GM18519 (cell line): ENCODE measurements around the gene IL32.

ENCODE experiments used
- ATAC-seq: cut with Tn5 transposase; IDR thresholded peaks from one replicate; pipeline ENCODE4 v1.9.1; 2021; ENCODE audit warnings: mild to moderate bottlenecking, moderate library complexity; ENCODE audit not compliant: unreplicated experiment, low FRiP score

The IL32 gene

DNA sequence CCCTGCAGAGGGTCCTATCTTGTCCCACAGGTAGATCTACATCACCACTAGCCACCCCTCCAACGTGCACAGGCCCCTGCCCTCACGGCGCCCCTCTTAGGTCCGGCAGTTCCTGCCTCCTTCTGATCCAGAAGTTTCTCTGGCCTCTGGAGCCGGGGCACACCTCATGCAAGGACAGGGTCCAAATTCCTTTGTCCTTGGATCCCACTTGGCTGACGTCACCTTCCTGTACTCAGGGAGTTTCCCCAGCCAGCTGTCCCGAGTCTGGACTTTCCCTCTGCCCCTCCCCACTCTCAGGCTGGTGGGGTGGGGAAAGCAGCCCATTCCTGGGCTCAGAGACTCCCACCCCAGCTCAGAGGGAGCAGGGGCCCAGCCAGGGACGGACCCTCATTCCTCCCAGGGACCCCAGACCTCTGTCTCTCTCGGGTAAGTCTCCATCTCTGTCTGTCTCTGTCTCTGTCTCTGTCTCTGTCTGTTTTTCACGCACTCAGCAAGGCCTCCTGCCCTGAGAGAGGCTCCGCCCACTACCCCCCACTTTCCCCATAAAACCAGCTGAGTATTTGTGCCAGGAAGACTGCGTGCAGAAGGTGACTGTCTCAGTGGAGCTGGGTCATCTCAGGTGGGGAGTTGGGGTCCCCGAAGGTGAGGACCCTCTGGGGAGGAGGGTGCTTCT, at the start of gene IL32:
IL32 (plus strand) TSS at position 572 of the 673 bp plus-strand sequence. CDS start 172 bp downstream, outside the sequence.
- no peak for ATAC-seq

GRCh38 chr16:3015865-3016521, 49.4 kb upstream of the IL32 start:
- ATAC-seq, result no peak

- no peak for ATAC-seq
Observed at GRCh38 chr16:3017344-3017743, 48.1 kb upstream of the IL32 start.

DNA sequence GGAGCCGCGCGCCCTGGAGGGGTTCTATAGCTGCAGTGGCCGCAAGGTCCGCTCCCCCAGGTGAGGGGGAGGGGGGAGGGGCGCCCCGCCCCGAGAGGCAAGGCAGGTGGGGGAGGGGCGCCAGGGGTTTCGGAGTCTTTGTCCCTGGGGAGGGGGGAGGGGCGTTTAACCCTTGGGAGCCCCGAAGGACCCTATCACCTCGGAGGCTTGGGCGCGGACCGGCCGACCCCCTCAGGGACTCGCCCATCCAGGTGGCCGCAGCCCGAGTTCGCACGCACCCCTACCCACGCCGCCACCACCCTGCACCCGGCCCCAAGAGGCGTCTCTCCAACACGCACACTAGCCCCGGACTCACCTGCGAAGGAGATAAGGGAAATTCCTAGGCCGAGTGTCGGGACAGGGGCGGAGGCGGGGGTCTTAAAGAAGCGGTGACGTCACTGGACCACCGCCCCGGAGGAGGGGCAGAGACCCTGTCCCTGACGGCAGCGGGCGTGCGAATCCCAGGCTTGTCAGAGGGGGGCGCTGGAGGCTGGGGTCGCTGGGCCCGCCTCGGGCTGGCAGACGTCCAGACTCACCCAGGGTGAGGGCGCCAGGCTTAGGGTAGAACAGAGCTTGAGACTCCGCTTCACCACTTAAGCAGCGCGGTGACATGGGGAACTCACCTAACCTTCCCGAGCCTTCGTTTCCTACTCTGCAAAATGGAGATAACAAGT, 47.5 kb upstream of the IL32 start, which contains the start of gene CLDN6:
CLDN6 (minus strand) TSS at position 390 of the 713 bp plus-strand sequence. CDS start 2,162 bp downstream, outside the sequence.
- no peak for ATAC-seq

DNA sequence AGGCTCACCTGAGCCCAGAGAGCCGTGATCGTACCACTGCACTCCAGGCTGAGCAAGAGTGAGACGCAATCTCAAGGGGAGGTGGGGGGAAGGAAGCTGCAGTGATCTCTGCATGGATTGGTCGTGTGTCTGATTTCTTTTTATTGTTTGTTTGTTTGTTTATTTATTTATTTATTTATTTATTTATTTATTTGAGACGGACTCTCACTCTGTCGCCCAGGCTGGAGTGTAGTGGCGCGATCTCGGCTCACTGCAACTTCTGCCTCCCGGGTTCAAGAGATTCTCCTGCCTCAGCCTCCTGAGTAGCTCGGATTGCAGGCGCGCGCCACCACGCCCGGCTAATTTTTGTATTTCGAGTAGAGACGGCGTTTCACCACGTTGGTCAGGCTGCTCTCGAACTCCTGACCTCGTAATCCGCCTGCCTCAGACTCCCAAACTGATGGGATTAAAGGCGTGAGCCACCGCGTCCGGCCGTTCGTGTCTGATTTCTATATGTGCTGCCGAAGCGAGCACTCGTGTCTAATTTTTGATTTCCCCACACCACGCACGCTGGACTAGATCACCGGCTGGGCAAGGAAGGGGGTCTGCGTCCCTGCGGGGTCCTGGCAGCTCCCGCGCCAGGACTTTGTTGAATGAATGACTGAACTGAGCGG, 45.7 kb upstream of the IL32 start:
- ATAC-seq, result no peak

DNA sequence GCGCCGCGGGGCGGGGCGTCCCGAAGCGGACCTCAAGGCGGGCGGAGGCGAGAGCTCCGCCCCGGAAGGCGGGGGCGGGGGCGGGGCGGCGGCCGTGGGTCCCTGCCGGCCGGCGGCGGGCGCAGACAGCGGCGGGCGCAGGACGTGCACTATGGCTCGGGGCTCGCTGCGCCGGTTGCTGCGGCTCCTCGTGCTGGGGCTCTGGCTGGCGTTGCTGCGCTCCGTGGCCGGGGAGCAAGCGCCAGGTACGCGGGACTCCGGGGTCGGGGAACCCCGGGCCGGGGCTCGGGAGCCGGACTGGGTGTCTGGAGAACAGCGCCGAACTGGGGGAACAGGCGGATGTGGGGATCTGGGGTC, 45.2 kb upstream of the IL32 start, which contains the start of gene TNFRSF12A:
TNFRSF12A (plus strand) TSS at position 122 of the 357 bp plus-strand sequence; CDS start at position 152, 30 bp downstream.
- no peak for ATAC-seq

DNA sequence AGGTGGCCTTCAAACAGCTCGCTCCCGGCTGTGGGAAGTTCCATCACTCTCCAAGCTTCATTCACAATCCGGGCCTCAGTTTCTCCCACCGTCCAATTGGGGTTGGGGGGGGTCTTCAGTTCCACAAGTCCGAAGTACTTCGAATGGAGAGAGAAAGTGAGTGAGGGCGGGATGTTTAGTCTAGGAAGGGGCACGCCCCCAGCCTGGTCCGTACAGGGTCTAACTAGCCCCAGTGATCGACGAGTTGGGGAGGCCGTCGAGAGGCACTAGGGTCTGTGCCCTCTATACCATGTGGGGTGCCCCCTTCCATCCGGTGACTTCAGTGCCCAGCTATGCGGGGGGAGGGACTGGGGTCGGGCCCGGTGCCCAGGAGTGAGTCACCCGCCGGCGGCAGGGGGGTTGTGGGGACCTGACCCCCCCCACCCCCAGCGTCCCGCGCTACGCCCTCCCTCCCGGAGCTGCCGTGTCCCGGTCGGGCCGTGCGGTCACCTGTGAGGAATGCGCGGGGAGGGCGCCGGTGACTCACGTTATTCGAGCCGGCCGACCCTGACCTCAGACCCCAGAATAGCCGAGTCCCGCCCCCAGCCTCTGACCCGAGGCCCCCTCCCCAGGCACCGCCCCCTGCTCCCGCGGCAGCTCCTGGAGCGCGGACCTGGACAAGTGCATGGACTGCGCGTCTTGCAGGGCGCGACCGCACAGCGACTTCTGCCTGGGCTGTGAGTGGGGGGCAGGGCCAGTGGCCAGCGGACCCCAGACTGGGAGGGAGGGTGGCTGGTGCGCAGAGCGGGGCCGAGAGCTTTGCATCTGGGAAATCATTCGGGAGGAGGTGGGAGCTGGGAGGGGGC, 44.6 kb upstream of the IL32 start:
- ATAC-seq, result no peak

GRCh38 chr16:3021449-3022207, 43.8 kb upstream of the IL32 start:
- no peak for ATAC-seq

DNA sequence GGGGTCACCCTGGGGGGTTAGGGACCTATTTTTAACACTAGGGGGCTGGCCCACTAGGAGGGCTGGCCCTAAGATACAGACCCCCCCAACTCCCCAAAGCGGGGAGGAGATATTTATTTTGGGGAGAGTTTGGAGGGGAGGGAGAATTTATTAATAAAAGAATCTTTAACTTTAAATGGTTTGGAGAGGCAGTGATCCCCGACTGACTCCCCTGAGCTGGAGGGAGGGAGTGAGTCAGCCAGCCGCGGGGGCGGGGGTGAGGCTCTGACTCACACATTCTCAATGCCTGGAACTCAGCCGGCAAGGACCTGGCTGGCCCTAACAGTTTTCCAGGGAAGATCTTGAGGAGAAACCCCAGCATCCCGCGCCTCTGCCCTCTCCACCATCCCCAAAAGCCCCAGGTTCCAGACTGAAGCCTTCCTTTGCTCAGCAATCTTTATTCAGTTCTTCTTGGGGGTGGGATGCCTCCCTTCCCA, 43.2 kb upstream of the IL32 start:
- ATAC-seq, result no peak

- ATAC-seq, result no peak
Observed at GRCh38 chr16:3022684-3023414, 42.6 kb upstream of the IL32 start.

GRCh38 chr16:3023415-3023668, 42.1 kb upstream of the IL32 start:
- no peak for ATAC-seq

DNA sequence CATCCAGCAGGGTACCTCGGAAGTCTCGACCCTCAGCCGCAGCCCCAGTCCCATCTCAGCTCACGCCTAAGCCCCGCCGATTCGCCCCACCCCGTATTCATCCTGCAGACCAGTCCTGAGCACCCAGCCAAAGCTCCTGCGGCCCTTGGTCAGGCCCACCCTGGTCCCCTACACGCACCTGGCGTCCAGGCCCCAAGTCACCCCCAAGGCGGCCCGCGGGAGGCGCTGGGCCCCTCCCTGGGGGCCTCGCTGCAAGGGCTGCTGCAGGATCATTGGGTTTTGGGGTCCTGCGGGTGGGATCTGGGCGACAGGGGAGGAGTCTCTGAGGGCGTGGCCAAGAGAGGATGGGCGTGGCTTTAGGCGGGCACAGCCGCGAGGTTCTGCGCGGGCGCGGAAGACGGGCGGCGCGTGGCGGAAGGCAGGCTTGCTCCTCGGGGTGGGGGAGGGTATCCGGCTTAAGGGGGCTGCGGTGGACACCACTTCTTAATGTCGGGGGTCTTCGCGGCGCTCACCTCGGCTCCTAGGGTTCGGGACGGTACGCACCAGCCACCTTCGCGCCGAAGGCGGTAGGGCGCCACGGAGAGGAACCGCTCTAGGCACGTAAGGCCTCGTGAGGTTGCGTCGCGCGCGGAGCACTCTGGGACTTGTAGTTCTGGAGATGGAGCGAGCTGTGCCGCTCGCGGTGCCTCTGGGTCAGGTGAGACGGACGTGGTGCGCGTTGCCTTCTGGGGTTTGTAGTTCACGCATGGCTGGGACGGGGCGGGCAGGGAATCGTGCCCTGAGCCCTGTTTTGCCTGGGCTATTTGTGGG, 41.6 kb upstream of the IL32 start, which contains the start of the genes HCFC1R1 and THOC6:
HCFC1R1 (minus strand) TSS at position 274 of the 810 bp plus-strand sequence; CDS start at position 273, 1 bp downstream.
THOC6 (plus strand) TSS at position 367 of the 810 bp plus-strand sequence; CDS start at position 659, 292 bp downstream.
- peak; percentile 44 for ATAC-seq

- ATAC-seq, result no peak
Observed at GRCh38 chr16:3025032-3026002, 40.1 kb upstream of the IL32 start.

DNA sequence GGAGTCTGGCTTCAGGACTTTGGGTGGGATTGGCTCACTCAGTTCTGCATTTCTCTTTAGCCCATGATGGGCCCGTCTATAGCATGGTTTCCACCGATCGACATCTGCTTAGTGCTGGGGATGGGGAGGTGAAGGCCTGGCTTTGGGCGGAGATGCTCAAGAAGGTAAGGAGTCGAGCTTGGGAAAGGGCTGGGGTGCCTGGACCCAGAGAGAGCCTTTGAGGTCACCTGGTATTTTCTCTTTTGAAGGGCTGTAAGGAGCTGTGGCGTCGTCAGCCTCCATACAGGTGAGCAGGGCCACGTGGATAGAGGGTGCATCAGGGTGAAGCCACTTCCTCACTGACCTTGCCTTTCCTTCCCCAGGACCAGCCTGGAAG, 39.4 kb upstream of the IL32 start:
- ATAC-seq, result no peak

DNA sequence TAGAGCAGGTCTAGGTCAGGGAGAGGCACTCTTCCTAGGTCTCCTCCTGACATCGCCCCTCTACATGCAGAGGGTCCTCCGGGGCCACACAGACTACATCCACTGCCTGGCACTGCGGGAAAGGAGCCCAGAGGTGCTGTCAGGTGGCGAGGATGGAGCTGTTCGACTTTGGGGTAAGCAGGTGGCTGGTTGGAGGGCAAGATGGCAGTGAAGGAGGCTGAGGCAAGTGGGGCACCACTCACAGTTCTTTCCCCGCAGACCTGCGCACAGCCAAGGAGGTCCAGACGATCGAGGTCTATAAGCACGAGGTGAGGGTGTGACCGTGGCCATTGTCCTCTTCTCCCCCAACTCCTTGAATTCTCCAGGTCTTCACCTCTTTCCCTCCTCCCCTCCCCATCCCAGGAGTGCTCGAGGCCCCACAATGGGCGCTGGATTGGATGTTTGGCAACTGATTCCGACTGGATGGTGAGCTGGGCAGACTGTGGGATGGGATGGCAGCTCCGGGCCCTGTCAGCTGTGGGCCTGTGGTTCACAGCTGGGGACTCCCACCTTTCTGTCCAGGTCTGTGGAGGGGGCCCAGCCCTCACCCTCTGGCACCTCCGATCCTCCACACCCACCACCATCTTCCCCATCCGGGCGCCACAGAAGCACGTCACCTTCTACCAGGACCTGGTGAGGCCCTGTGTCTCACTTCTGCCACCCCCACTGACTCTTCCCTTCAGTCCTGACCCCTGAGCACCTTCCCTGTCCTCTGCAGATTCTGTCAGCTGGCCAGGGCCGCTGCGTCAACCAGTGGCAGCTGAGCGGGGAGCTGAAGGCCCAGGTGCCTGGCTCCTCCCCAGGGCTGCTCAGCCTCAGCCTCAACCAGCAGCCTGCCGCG, 38.6 kb upstream of the IL32 start:
- ATAC-seq, result no peak

DNA sequence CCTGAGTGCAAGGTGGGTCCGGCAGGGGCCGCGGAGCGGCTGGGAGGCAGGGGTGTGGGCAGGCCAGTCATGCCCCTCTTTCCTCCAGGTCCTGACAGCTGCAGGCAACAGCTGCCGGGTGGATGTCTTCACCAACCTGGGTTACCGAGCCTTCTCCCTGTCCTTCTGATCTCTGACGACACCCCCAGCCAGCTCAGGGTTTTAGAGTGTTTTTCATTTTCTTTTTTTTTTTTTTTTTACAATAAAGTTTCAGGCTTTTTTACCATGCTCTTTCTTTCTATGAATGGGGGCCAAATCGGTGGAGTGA, 38.0 kb upstream of the IL32 start:
- ATAC-seq, result no peak
